Adrenal gland (tissue), 5 donors: Measurements from ENCODE around the gene RPS6KL1.

Source experiments
- CTCF ChIP-seq, 6 experiments: fragments of 450-650 bp in 4 of 6; fragments of 200-600 bp in 2 of 6; sonication (generic) in 1 of 6; IDR thresholded peaks; 1 replicate in 5 of 6; 2 replicates in 1 of 6; pipeline versions ENCODE4 v1.5.1 to v1.8.0; 2016 to 2021; ENCODE audit warnings: antibody characterized with exemption in 6 of 6, mild to moderate bottlenecking in 2 of 6, moderate library complexity in 1 of 6
- POLR2A ChIP-seq, 2 donors: fragments of 450-650 bp; IDR thresholded peaks; one replicate each; pipeline ENCODE4 v1.6.1; 2017; ENCODE audit warnings: antibody characterized with exemption in 2 of 2, mild to moderate bottlenecking in 2 of 2, moderate library complexity in 1 of 2
- donor health status: DM: no; HTN: no; CAD: no.

GRCh38 chr14:74942181-74942580, 19.1 kb upstream of the RPS6KL1 start:
- TF ChIP-seq CTCF (IDR thresholded peaks at IDR 0.05) = no peak
- TF ChIP-seq POLR2A (IDR thresholded peaks at IDR 0.05) = no peak
